Adrenal gland (tissue), 12 donors: ENCODE data around the gene LAMA4. TPM values are rescaled to one million over a fixed set of nuclear protein-coding genes. Genes with fewer than 3 reads are reported as not detected.

Experiments used
- DNase-seq, 7 donors: peaks; one replicate each; pipeline ENCODE4 v3.0.0-alpha.2; 2019 to 2020
- H3K27ac ChIP-seq, 5 donors: fragments of 200-600 bp; sonication (generic) in 4 of 5; 1 replicate in 3 of 5; 2 replicates in 2 of 5; pipeline versions ENCODE4 v1.5.1 to v1.8.0; 2016 to 2020; ENCODE audit warnings: mild to moderate bottlenecking in 1 of 5
- H3K27me3 ChIP-seq: fragments of 200-600 bp; 2 replicates; pipeline ENCODE4 v1.8.0; 2021
- H3K36me3 ChIP-seq, 2 donors: fragments of 200-600 bp; replicated peaks in 1 of 2; 1 replicate in 1 of 2; 2 replicates in 1 of 2; pipeline versions ENCODE4 v1.5.1 to v1.8.0; 2018 to 2022
- H3K4me1 ChIP-seq, 2 donors: fragments of 200-600 bp; replicated peaks in 1 of 2; 1 replicate in 1 of 2; 2 replicates in 1 of 2; pipeline versions ENCODE4 v1.5.1 to v1.8.0; 2018 to 2021
- H3K4me3 ChIP-seq, 4 donors: fragments of 200-600 bp; sonication (generic) in 3 of 4; one replicate each; pipeline ENCODE4 v1.5.1; 2016 to 2018
- H3K9me3 ChIP-seq, 3 donors: fragments of 200-600 bp; sonication (generic) in 1 of 3; replicated peaks in 1 of 3; 1 replicate in 2 of 3; 2 replicates in 1 of 3; pipeline versions ENCODE4 v1.5.1 to v1.8.0; 2016 to 2021
- POLR2A ChIP-seq, 2 donors: fragments of 450-650 bp; IDR thresholded peaks; one replicate each; pipeline ENCODE4 v1.6.1; 2017; ENCODE audit warnings: antibody characterized with exemption in 2 of 2, mild to moderate bottlenecking in 2 of 2, moderate library complexity in 1 of 2
- WGBS, 4 donors: extraction: QIAGEN DNeasy Blood & Tissue Kit in 2 of 4; methylation state at CpG; one replicate each; pipeline versions ENCODE4 v1.1.5 to v1.1.7; 2013 to 2017; 5-methylcytosine and 5-hydroxymethylcytosine counted together
- intact Hi-C, 2 donors: fragments of 100-400 bp; cut with DNase I; formaldehyde crosslinking; loops; one replicate each; pipeline versions ENCODE4 v1.14.1 to v1.15.0; 2022 to 2023
- polyA plus RNA-seq, 3 donors: library from polyadenylated mRNA; stranded (reverse); fragments of 200-250 nt in 2 of 3; fragments of 350-450 nt in 1 of 3; fragmentation: Illumina TruSeq in 1 of 3; extraction: RNeasy Lipid Tissue Mini Kit (QIAGEN cat#74804) in 1 of 3; gene quantifications; one replicate each; pipeline ENCODE4 v1.2.3, GENCODE V29; 2013 to 2014
- total RNA-seq, 9 donors: library from RNA; depleted of rRNA in 4 of 9; stranded (reverse); fragments of >200 nt in 4 of 9; fragments of 120-200 nt in 1 of 9; fragmentation: NEBNext Ultra II Directional in 1 of 9; extraction: Animal tissue kit (Norgen Biotek cat#: 25700) in 1 of 9; gene quantifications; one replicate each; pipeline versions ENCODE4 v1.1.0 to v1.2.4, GENCODE V29; 2013 to 2023
- TF ChIP-seq, protein P1 (sequence below), 6 experiments: fragments of 450-650 bp in 4 of 6; fragments of 200-600 bp in 2 of 6; sonication (generic) in 1 of 6; IDR thresholded peaks; 1 replicate in 5 of 6; 2 replicates in 1 of 6; pipeline versions ENCODE4 v1.5.1 to v1.8.0; 2016 to 2021; ENCODE audit warnings: antibody characterized with exemption in 6 of 6, mild to moderate bottlenecking in 2 of 6, moderate library complexity in 1 of 6
- donor health status: healthy with polysubstance abuse.
- donor health status: Bipolar disorder and iron deficiency.
- donor health status: DM: yes; HTN: yes; CAD: no.
- donor health status: DM: no; HTN: no; CAD: no.
- donor health status: DM: no; HTN: no; CAD: no.
- donor health status: DM: yes; HTN: yes; CAD: no.

Gene LAMA4
- total and polyA plus RNA-seq, 12 donors: 7.5 to 102 (median 23.3) TPM

DNA sequence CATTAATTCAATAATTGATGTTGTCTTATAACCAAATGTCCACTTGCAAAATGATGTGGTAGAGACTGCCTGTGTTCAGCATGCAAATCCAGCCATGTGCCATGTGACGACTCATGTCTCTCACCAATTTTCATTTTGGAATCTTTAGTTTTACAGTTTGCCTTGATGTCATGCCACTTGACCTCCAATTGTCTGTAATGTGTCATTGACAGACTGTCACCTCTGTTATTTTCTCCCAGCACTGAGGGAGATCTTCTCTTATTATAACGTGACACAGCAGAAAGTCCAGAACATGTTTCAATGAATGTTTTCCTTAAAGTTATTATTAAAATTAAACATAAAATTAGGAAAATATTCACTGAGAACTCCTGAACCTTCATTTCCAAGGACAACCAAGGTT lies 56.7 kb downstream of the LAMA4 start:
- H3K9me3 ChIP-seq: no peaks in the 10 kb centered on the region
- 90 to 97% (median 93%) methylated on average over 2 of the region's 2 CpGs for WGBS, 4 donors
- no peak overlapping the region for H3K27ac ChIP-seq
- H3K36me3 ChIP-seq: no peaks in the 10 kb centered on the region
- no peaks in the 10 kb centered on the region for H3K4me1 ChIP-seq
- DNase-seq: no peak
- intact Hi-C loops: no loop called here
- TF ChIP-seq, protein P1, sequence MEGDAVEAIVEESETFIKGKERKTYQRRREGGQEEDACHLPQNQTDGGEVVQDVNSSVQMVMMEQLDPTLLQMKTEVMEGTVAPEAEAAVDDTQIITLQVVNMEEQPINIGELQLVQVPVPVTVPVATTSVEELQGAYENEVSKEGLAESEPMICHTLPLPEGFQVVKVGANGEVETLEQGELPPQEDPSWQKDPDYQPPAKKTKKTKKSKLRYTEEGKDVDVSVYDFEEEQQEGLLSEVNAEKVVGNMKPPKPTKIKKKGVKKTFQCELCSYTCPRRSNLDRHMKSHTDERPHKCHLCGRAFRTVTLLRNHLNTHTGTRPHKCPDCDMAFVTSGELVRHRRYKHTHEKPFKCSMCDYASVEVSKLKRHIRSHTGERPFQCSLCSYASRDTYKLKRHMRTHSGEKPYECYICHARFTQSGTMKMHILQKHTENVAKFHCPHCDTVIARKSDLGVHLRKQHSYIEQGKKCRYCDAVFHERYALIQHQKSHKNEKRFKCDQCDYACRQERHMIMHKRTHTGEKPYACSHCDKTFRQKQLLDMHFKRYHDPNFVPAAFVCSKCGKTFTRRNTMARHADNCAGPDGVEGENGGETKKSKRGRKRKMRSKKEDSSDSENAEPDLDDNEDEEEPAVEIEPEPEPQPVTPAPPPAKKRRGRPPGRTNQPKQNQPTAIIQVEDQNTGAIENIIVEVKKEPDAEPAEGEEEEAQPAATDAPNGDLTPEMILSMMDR (IDR thresholded peaks at IDR 0.05): no peak
- no peak for TF ChIP-seq POLR2A (IDR thresholded peaks at IDR 0.05)
- no peak overlapping the region for H3K4me3 ChIP-seq
- H3K27me3 ChIP-seq: no peaks in the 10 kb centered on the region

DNA sequence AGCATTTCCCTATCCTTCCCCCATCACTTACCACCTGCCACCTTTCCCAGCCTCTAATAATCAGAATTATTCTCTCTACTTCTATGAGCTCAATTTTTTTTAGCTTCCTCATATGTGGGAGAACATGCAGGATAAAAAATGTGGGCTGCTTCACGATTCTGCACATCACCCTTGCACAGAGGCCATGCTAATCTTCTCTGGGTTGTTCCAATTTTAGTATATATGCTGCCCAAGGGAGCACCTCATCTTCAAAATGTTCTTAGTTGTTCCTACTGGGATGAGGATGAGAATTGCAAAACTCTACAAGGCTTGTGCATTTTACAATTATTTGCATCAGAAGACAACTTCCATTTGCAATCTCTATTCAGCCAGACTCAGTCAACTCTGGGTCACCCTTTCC lies 58.1 kb downstream of the LAMA4 start:
- intact Hi-C loops: no loop called here
- Histone ChIP-seq H3K27me3 (no peaks in the 10 kb centered on the region), H3K4me1 (no peaks in the 10 kb centered on the region), H3K4me3 (no peak overlapping the region), H3K9me3 (no peaks in the 10 kb centered on the region), H3K36me3 (no peaks in the 10 kb centered on the region), H3K27ac (no peak overlapping the region)
- 52 to 67% (median 64%) methylated on average over 1 of the region's 1 CpG for WGBS, 4 donors
- no peak for TF ChIP-seq POLR2A (IDR thresholded peaks at IDR 0.05)
- TF ChIP-seq, protein P1 (IDR thresholded peaks at IDR 0.05): no peak
- DNase-seq: no peak

DNA sequence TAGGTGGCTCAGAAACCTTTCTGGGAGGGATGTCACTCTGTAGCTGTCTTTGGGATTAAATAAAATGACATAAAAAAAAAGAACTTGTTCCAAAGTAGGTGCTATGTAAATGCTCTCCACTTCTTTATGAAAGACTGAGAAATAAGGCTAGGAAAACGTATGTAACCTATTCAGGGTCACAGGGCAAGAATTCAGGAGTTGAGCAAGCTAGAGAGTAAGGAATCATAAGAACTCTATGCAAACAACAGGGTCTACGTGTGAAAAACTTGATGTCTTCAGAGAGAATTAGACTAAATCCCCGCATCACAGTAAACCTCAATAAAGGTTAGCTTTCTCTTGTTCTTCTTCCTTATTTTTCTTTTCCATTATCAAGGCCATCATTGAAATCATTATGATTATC lies 59.2 kb downstream of the LAMA4 start:
- H3K27ac ChIP-seq: no peak overlapping the region
- WGBS, 4 donors: 70 to 81% (median 76%) methylated on average over 3 of the region's 3 CpGs

DNA sequence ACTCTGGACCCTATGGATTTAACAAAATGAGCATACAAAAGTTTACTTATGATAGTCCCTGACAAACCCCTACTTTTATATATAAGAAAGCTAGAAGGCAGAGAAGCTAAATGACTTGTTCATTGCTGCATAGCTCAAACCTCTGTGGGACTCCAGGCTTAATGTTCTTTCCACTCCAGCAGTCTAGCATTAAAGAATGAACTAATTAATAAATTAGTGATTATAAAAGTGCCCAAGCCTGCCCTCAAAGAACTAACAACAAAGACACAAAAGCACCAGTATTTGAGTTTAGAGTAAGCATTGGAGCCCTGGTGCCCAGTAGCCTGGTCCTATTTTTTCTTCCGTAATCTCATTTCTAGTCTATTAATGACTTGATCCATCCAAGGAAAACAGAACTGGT lies 59.9 kb downstream of the LAMA4 start:
- no peak overlapping the region for H3K27ac ChIP-seq
- TF ChIP-seq, protein P1 (IDR thresholded peaks at IDR 0.05): no peak
- TF ChIP-seq POLR2A (IDR thresholded peaks at IDR 0.05): no peak
- WGBS, 4 donors: 88 to 95% (median 91%) methylated on average over 1 of the region's 1 CpG
- no peak overlapping the region for H3K4me3 ChIP-seq
- DNase-seq: no peak
- H3K36me3 ChIP-seq: no peaks in the 10 kb centered on the region
- intact Hi-C loops: no loop called here
- H3K9me3 ChIP-seq: no peaks in the 10 kb centered on the region
- H3K27me3 ChIP-seq: no peaks in the 10 kb centered on the region
- H3K4me1 ChIP-seq: peaks cover 0 to 6% of the 10 kb centered on the region in 2 donors

More for the DNA sequence above, 59.2 kb downstream of the LAMA4 start:
- Histone ChIP-seq H3K36me3 (no peaks in the 10 kb centered on the region), H3K27me3 (no peaks in the 10 kb centered on the region), H3K4me1 (peaks cover 0 to under 1% of the 10 kb centered on the region in 2 donors), H3K4me3 (no peak overlapping the region), H3K9me3 (no peaks in the 10 kb centered on the region)
- TF ChIP-seq POLR2A (IDR thresholded peaks at IDR 0.05): no peak
- TF ChIP-seq, protein P1 (IDR thresholded peaks at IDR 0.05): no peak
- intact Hi-C loops: no loop called here
- no peak for DNase-seq
